DMS 273 treated with DMSO at 0.1 percent for 48 hours (cell line): ENCODE data around the gene SHISA5.
"Not testable (repeated sequence)": the region's sequence is repeated elsewhere in the genome, so short reads cannot be mapped to it uniquely, and the experiment has no call there.

Source experiments
- DNase-seq: peaks from one replicate; lab custom pipeline; 2025; lab: John Stamatoyannopoulos, UW

Gene SHISA5

GRCh38 chr3:48477959-48478520 is 25.9 kb downstream of the SHISA5 start:
- DNase-seq: no peak

- no peak for DNase-seq
Measured at GRCh38 chr3:48476426-48477053, 27.4 kb downstream of the SHISA5 start.

- DNase-seq: no peak
Measured at GRCh38 chr3:48475188-48475587, 28.8 kb downstream of the SHISA5 start.

- DNase-seq: no peak
Measured at GRCh38 chr3:48474619-48475018, 29.4 kb downstream of the SHISA5 start.

GRCh38 chr3:48474031-48474430 is 29.9 kb downstream of the SHISA5 start:
- DNase-seq: not testable (repeated sequence)

GRCh38 chr3:48473617-48473952 is 30.4 kb downstream of the SHISA5 start:
- no peak for DNase-seq

- DNase-seq: peak; percentile 62
Measured at GRCh38 chr3:48472923-48473616, 30.9 kb downstream of the SHISA5 start.

GRCh38 chr3:48472673-48472922 is 31.4 kb downstream of the SHISA5 start:
- no peak for DNase-seq

GRCh38 chr3:48470286-48470685 is 33.7 kb downstream of the SHISA5 start:
- DNase-seq: no peak

- DNase-seq: no peak
Measured at GRCh38 chr3:48469046-48469915, 34.7 kb downstream of the SHISA5 start.

- DNase-seq: no peak
Measured at GRCh38 chr3:48468329-48468731, 35.6 kb downstream of the SHISA5 start.

- DNase-seq: no peak
Measured at GRCh38 chr3:48467473-48468267, 36.3 kb downstream of the SHISA5 start.

- no peak for DNase-seq
Measured at GRCh38 chr3:48467110-48467454, 36.9 kb downstream of the SHISA5 start.

- no peak for DNase-seq
Measured at GRCh38 chr3:48466386-48467109, 37.4 kb downstream of the SHISA5 start.

- peak; percentile 48 for DNase-seq
Measured at GRCh38 chr3:48465531-48466378, 38.2 kb downstream of the SHISA5 start.

GRCh38 chr3:48465237-48465530 is 38.8 kb downstream of the SHISA5 start:
- no peak for DNase-seq

- no peak for DNase-seq
Measured at GRCh38 chr3:48464713-48465221, 39.2 kb downstream of the SHISA5 start.

- no peak for DNase-seq
Measured at GRCh38 chr3:48463703-48464102, 40.3 kb downstream of the SHISA5 start.

GRCh38 chr3:48461767-48462166 is 42.2 kb downstream of the SHISA5 start:
- DNase-seq: not testable (repeated sequence)

GRCh38 chr3:48460517-48460902 is 43.5 kb downstream of the SHISA5 start:
- no peak for DNase-seq
